HG02970 (cell line): Measurements from ENCODE around the gene FRMD4A.

Experiments
- ATAC-seq: cut with Tn5 transposase; IDR thresholded peaks from one replicate; pipeline ENCODE4 v1.9.1; 2021; ENCODE audit warnings: mild to moderate bottlenecking, moderate library complexity, moderate number of reproducible peaks; ENCODE audit not compliant: unreplicated experiment, low FRiP score

The FRMD4A gene

GRCh38 chr10:14118953-14119352, 211.8 kb downstream of the FRMD4A start:
- ATAC-seq = no peak

- no peak for ATAC-seq
Measured at GRCh38 chr10:14116837-14117236, 213.9 kb downstream of the FRMD4A start.

GRCh38 chr10:14116021-14116420, 214.7 kb downstream of the FRMD4A start:
- no peak for ATAC-seq

- no peak for ATAC-seq
Measured at GRCh38 chr10:14114791-14115190, 215.9 kb downstream of the FRMD4A start.

GRCh38 chr10:14112056-14112455, 218.7 kb downstream of the FRMD4A start:
- ATAC-seq = no peak

GRCh38 chr10:14111208-14111607, 219.5 kb downstream of the FRMD4A start:
- no peak for ATAC-seq

- ATAC-seq = no peak
Measured at GRCh38 chr10:14106828-14107227, 223.9 kb downstream of the FRMD4A start.

- ATAC-seq = no peak
Measured at GRCh38 chr10:14102056-14102455, 228.7 kb downstream of the FRMD4A start.

GRCh38 chr10:14099885-14100284, 230.8 kb downstream of the FRMD4A start:
- no peak for ATAC-seq

- no peak for ATAC-seq
Measured at GRCh38 chr10:14093730-14094484, 236.8 kb downstream of the FRMD4A start.

GRCh38 chr10:14092799-14093198, 237.9 kb downstream of the FRMD4A start:
- no peak for ATAC-seq

- ATAC-seq = no peak
Measured at GRCh38 chr10:14089556-14090292, 241.0 kb downstream of the FRMD4A start.

- no peak for ATAC-seq
Measured at GRCh38 chr10:14087566-14087965, 243.2 kb downstream of the FRMD4A start.

- no peak for ATAC-seq
Measured at GRCh38 chr10:14086596-14086995, 244.1 kb downstream of the FRMD4A start.

GRCh38 chr10:14084875-14085274, 245.8 kb downstream of the FRMD4A start:
- no peak for ATAC-seq

GRCh38 chr10:14080795-14081194, 249.9 kb downstream of the FRMD4A start:
- no peak for ATAC-seq

- ATAC-seq = no peak
Measured at GRCh38 chr10:14077430-14077829, 253.3 kb downstream of the FRMD4A start.

- ATAC-seq = no peak
Measured at GRCh38 chr10:14074062-14074884, 256.5 kb downstream of the FRMD4A start.

GRCh38 chr10:14072541-14072940, 258.2 kb downstream of the FRMD4A start:
- no peak for ATAC-seq

GRCh38 chr10:14071956-14072355, 258.8 kb downstream of the FRMD4A start:
- no peak for ATAC-seq

GRCh38 chr10:14068601-14069250, 262.0 kb downstream of the FRMD4A start:
- no peak for ATAC-seq
